Gastroesophageal sphincter (tissue), 4 donors: ENCODE data around the gene ACTR3. TPM values are rescaled to one million over a fixed set of nuclear protein-coding genes. Genes with fewer than 3 reads are reported as not detected.

Source experiments
- ATAC-seq: fragments of 150-250 bp; one replicate; pipeline ENCODE4 v1.9.1; 2016; ENCODE audit warnings: mild to moderate bottlenecking, moderate library complexity
- H3K27ac ChIP-seq, 4 donors: fragments of 200-600 bp; sonication (generic) in 3 of 4; 1 replicate in 3 of 4; 2 replicates in 1 of 4; pipeline ENCODE4 v1.5.1; 2016 to 2019
- H3K27me3 ChIP-seq: fragments of 200-600 bp; sonication (generic); one replicate; pipeline ENCODE4 v1.5.1; 2019
- H3K36me3 ChIP-seq, 2 donors: fragments of 200-600 bp; sonication (generic); one replicate each; pipeline ENCODE4 v1.5.1; 2019; ENCODE audit warnings: control low read depth in 1 of 2
- H3K4me1 ChIP-seq, 3 donors: fragments of 200-600 bp; sonication (generic); 1 replicate in 2 of 3; 2 replicates in 1 of 3; pipeline ENCODE4 v1.5.1; 2016 to 2019; ENCODE audit warnings: control low read depth in 2 of 3
- H3K4me3 ChIP-seq, 2 donors: fragments of 200-600 bp; sonication (generic); one replicate each; pipeline ENCODE4 v1.5.1; 2019; ENCODE audit warnings: mild to moderate bottlenecking in 1 of 2, moderate library complexity in 1 of 2
- H3K9me3 ChIP-seq, 3 donors: fragments of 200-600 bp; sonication (generic); one replicate each; pipeline ENCODE4 v1.5.1; 2017 to 2019; ENCODE audit warnings: control low read depth in 2 of 3
- EP300 ChIP-seq: sonication (generic); formaldehyde crosslinking; IDR thresholded peaks from one replicate; pipeline ENCODE4 v1.6.1; 2017; ENCODE audit warnings: antibody characterized with exemption, mild to moderate bottlenecking
- POLR2A ChIP-seq, 2 donors: fragments of 450-650 bp; IDR thresholded peaks; one replicate each; pipeline ENCODE4 v1.6.1; 2017; ENCODE audit warnings: antibody characterized with exemption in 2 of 2, mild to moderate bottlenecking in 2 of 2, moderate library complexity in 1 of 2
- POLR2AphosphoS5 ChIP-seq: sonication (generic); formaldehyde crosslinking; IDR thresholded peaks from one replicate; pipeline ENCODE4 v1.6.1; 2017; ENCODE audit warnings: antibody characterized with exemption
- WGBS, 2 donors: methylation state at CpG; one replicate each; pipeline ENCODE4 v1.1.5; 2018; ENCODE audit warnings: low coverage in 1 of 2; 5-methylcytosine and 5-hydroxymethylcytosine counted together
- total RNA-seq, 4 donors: library from RNA; depleted of rRNA; stranded (reverse); fragments of >200 nt; gene quantifications; one replicate each; pipeline ENCODE4 v1.1.0, GENCODE V29; 2016
- TF ChIP-seq, protein P1 (sequence below), 4 experiments: fragments of 200-600 bp in 2 of 4; fragments of 450-650 bp in 2 of 4; sonication (generic) in 1 of 4; IDR thresholded peaks; one replicate each; pipeline ENCODE4 v1.5.1; 2017 to 2019; ENCODE audit warnings: antibody characterized with exemption in 4 of 4, mild to moderate bottlenecking in 2 of 4, moderate library complexity in 2 of 4

The ACTR3 gene
- total RNA-seq, 4 donors from 2014 or later: 181 to 266 (median 200) TPM

DNA sequence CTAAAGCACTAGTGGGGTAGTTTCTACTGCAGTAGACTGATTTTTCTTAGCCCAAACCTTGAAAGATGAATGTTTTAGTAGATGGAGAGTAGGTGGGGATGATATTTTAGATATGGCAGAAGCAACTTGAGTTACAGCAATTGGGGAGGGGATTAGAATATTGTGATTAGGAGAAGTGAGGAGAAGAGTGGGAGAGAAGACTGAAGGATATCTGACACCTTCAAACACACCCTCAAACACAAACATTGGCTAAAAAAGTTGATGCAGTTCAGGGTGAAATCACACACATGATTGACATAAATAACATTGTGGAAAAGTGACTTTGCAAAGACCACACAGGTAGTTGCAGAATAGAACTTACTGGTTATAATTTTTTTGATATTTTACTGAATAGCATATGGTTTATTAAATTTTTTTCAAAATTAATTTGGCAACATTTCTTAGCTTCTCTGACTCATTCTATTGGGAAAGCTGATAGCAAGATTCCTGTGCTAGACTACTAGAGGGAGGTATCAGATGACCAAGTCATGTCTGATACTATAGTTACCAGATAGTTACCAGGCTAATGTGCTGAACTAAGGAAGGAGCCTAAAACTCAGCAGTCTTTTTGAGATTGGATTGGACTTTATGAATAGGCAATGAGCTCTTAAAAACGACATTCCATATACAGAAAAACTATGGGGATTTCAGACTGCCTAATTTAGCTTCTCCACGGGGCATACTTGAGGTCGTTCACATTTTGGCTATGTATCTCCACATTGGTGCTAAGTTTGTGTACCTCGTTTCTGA, 73.0 kb downstream of the ACTR3 start:
- no peak for ATAC-seq

DNA sequence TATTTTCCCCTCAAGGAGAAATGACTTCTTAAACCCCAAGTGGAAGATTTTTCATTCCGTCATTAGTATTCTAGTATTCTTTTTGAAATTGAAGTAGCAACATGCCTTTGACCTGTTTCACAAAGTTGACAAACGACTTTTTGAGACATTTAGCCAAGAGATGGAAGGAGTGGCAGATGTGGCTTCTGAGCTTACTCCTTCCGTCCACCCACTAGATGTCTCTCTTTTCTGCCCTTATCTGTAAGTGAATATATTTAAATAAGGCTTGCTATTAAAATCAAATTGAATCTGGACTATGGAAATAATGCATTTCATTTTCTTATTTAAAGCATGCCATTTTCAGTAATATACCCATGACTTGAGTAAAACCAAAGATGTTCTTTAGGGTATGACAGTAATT, 74.1 kb downstream of the ACTR3 start:
- ATAC-seq: no peak

More for the DNA sequence above, 73.0 kb downstream of the ACTR3 start:
- TF ChIP-seq EP300: no peak
- TF ChIP-seq POLR2AphosphoS5: no peak
- no peak for TF ChIP-seq POLR2A (IDR thresholded peaks at IDR 0.05)
- TF ChIP-seq, protein P1, sequence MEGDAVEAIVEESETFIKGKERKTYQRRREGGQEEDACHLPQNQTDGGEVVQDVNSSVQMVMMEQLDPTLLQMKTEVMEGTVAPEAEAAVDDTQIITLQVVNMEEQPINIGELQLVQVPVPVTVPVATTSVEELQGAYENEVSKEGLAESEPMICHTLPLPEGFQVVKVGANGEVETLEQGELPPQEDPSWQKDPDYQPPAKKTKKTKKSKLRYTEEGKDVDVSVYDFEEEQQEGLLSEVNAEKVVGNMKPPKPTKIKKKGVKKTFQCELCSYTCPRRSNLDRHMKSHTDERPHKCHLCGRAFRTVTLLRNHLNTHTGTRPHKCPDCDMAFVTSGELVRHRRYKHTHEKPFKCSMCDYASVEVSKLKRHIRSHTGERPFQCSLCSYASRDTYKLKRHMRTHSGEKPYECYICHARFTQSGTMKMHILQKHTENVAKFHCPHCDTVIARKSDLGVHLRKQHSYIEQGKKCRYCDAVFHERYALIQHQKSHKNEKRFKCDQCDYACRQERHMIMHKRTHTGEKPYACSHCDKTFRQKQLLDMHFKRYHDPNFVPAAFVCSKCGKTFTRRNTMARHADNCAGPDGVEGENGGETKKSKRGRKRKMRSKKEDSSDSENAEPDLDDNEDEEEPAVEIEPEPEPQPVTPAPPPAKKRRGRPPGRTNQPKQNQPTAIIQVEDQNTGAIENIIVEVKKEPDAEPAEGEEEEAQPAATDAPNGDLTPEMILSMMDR (IDR thresholded peaks at IDR 0.05): no peak
- no peaks in the 10 kb centered on the region for H3K27me3 ChIP-seq
- H3K36me3 ChIP-seq: peaks cover 0 to 30% of the 10 kb centered on the region in 2 donors
- H3K4me1 ChIP-seq: no peaks in the 10 kb centered on the region
- no peaks in the 10 kb centered on the region for H3K9me3 ChIP-seq
- no peak overlapping the region for H3K4me3 ChIP-seq
- 74 to 91% methylated on average over 4 of the region's 4 CpGs for WGBS, 2 donors
- no peak overlapping the region for H3K27ac ChIP-seq

DNA sequence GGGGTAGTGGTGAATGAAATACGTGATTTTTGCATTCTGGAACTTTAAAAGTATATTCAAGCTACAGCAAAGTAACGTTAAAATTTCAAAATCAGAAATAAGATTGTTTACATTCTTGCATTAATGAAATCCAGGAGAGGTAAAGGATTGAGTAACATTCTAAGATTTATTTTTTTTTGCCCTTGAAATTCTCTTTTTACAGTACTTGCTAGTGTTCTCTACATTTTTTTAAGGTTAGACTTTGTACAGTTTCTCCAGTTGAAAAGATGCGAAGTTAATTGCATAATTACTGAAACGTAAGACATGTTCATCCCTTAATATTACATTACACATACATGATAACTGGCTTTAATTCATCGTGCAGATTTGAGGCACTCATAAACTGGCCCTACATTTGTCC, 74.5 kb downstream of the ACTR3 start:
- Histone ChIP-seq H3K27me3 (no peaks in the 10 kb centered on the region), H3K4me1 (no peaks in the 10 kb centered on the region), H3K27ac (no peak overlapping the region), H3K36me3 (peaks cover 0 to 20% of the 10 kb centered on the region in 2 donors), H3K9me3 (no peaks in the 10 kb centered on the region), H3K4me3 (no peak overlapping the region)
- no peak for ATAC-seq
- 70 to 80% methylated on average over 5 of the region's 5 CpGs for WGBS, 2 donors
- TF ChIP-seq EP300 (no peak), POLR2A (IDR thresholded peaks at IDR 0.05) (no peak), POLR2AphosphoS5 (no peak)
- TF ChIP-seq, protein P1 (IDR thresholded peaks at IDR 0.05): no peak

More for the DNA sequence above, 74.1 kb downstream of the ACTR3 start:
- 74 to 93% methylated on average over 3 of the region's 3 CpGs for WGBS, 2 donors
- Histone ChIP-seq H3K9me3 (no peaks in the 10 kb centered on the region), H3K36me3 (peaks cover 0 to 25% of the 10 kb centered on the region in 2 donors), H3K27me3 (no peaks in the 10 kb centered on the region), H3K4me3 (no peak overlapping the region), H3K27ac (no peak overlapping the region), H3K4me1 (no peaks in the 10 kb centered on the region)
- TF ChIP-seq POLR2A (IDR thresholded peaks at IDR 0.05) (no peak), POLR2AphosphoS5 (no peak), EP300 (no peak)
- TF ChIP-seq, protein P1 (IDR thresholded peaks at IDR 0.05): no peak

DNA sequence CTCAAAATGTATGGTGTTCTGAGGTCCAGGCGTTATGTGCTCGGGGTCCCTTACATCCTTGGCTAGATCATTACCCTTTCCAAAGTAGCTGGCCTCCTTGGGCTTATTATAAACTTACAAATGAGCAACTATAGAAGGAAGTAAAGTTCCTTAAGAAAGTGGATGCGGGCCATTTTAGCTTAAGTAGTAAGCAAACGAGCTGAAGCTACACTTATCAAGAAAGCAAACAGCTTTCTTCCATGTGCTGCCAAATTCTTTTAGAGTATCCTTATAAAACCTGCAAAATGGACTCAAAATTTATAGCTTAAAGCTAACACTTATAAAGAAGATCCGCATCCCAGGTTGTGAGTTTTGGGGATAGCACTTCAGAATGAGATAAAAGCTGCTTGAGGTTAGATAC, 75.3 kb downstream of the ACTR3 start:
- Histone ChIP-seq H3K27me3 (no peaks in the 10 kb centered on the region), H3K9me3 (no peaks in the 10 kb centered on the region), H3K27ac (no peak overlapping the region), H3K4me3 (no peak overlapping the region), H3K4me1 (no peaks in the 10 kb centered on the region), H3K36me3 (peaks cover 0 to 16% of the 10 kb centered on the region in 2 donors)
- no peak for ATAC-seq
- 80 to 93% methylated on average over 5 of the region's 5 CpGs for WGBS, 2 donors
- no peak for TF ChIP-seq POLR2AphosphoS5

DNA sequence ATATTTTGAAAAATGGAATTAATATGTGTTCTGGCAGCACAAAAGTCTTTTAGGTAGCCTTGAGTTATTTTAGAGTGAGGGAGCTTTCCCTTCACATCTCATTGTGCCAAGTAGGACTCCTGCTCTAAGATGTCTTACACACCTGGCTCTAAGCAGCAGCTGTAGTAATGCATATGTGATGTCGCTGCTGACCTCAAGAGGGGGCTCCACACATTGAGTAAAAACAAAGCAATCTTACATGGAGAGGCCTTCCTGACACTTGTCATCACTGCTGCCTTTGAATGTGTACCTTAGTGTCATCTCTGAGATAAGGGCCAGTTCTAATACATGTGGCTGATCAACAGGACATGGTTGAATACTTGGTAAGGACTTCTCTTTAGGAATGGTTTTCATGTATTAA, 75.8 kb downstream of the ACTR3 start:
- TF ChIP-seq POLR2AphosphoS5: no peak
- TF ChIP-seq, protein P1 (IDR thresholded peaks at IDR 0.05): no peak
- TF ChIP-seq EP300: no peak
- no peak for TF ChIP-seq POLR2A (IDR thresholded peaks at IDR 0.05)
- Histone ChIP-seq H3K27me3 (no peaks in the 10 kb centered on the region), H3K9me3 (no peaks in the 10 kb centered on the region), H3K36me3 (peaks cover 0 to 17% of the 10 kb centered on the region in 2 donors), H3K4me1 (no peaks in the 10 kb centered on the region), H3K4me3 (no peak overlapping the region), H3K27ac (no peak overlapping the region)
- no peak for ATAC-seq
- 17 to 25% methylated on average over 1 of the region's 1 CpG for WGBS, 2 donors
